Measurements from ENCODE around the gene SLC39A12. TPM values are rescaled to one million over a fixed set of nuclear protein-coding genes. Genes with fewer than 3 reads are reported as not detected.

The SLC39A12 gene
- total RNA-seq, 4 donors from 2014 or later: 0.54 TPM; not detected in 3

DNA sequence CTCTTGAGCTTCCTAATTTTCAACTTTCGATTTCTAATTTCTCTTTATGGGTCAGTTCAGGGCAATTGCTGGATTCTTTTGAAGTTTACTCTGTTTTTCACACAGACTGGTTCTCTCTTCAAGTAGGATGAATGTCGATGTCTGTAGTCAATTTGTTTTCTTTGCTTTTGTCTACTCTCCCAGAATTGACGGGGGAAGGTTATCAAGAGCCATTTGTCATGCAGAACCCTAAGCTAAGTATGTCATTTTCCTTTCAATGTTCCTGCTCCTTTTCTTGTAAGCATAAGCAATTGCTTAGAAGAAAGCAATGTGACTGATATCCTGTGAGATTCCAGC is 53.7 kb downstream of the SLC39A12 start:
- Histone ChIP-seq H3K4me1 (no peaks in the 10 kb centered on the region), H3K36me3 (no peaks in the 10 kb centered on the region), H3K27ac (no peak overlapping the region), H3K27me3 (no peaks in the 10 kb centered on the region), H3K9me3 (no peaks in the 10 kb centered on the region), H3K4me3 (no peak overlapping the region)
- no peak for DNase-seq
- TF ChIP-seq POLR2A (IDR thresholded peaks at IDR 0.05): no peak
- TF ChIP-seq, protein P1, sequence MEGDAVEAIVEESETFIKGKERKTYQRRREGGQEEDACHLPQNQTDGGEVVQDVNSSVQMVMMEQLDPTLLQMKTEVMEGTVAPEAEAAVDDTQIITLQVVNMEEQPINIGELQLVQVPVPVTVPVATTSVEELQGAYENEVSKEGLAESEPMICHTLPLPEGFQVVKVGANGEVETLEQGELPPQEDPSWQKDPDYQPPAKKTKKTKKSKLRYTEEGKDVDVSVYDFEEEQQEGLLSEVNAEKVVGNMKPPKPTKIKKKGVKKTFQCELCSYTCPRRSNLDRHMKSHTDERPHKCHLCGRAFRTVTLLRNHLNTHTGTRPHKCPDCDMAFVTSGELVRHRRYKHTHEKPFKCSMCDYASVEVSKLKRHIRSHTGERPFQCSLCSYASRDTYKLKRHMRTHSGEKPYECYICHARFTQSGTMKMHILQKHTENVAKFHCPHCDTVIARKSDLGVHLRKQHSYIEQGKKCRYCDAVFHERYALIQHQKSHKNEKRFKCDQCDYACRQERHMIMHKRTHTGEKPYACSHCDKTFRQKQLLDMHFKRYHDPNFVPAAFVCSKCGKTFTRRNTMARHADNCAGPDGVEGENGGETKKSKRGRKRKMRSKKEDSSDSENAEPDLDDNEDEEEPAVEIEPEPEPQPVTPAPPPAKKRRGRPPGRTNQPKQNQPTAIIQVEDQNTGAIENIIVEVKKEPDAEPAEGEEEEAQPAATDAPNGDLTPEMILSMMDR (IDR thresholded peaks at IDR 0.05): no peak

DNA sequence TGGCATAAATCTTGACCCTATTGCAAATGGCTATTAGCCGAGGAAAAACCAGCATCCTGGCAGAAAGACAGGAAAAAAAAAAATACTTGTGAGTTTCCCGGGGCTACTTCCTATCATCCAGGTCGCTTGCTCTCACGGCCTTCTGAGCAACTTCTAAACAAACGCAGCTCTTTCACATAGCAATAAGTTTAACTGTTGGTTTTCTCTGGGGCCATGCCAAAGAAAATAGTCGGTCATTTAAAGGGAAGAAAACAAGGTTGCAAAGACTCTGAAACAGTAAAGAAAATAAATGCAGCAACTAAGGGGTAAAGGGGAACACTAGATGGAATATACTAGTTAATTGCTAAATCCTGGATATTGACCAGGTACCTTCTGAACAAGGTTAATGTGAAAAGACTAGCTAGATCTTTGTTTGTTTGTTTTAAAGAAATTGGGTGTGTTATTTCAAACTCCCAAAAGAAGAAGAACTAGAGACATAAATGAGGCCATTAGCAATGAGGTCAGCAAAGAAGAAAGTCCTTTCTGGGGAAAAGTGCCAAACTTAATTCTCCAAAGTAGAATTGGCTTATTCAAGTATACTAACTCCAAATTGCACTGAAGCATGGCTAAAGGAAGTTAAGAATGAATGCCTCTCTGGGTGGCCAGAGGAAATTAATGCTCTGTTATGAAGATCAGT is 54.2 kb downstream of the SLC39A12 start:
- no peak overlapping the region for H3K27ac ChIP-seq
- H3K27me3 ChIP-seq: no peaks in the 10 kb centered on the region
- H3K4me3 ChIP-seq: no peak overlapping the region

DNA sequence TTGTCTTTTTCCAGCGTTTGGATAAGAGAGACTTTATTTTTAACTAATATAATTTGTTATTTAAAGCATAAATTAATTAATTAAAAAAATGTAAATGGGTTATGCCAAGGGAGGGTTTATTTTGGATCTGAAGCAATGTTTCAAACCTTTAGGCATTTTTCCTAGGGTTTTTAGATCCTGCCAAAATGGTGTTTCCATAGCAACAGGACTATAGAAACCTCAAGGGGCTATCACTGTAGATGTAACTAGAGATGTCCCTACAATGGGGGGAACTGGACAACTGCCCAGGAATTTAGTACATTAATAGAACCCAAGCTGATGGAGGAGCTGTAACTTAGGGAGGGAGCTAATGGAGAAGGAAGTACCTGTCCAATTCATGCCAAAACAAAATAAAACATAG is 57.3 kb downstream of the SLC39A12 start:
- Histone ChIP-seq H3K27ac (no peak overlapping the region), H3K27me3 (no peaks in the 10 kb centered on the region), H3K9me3 (no peaks in the 10 kb centered on the region), H3K4me1 (no peaks in the 10 kb centered on the region), H3K36me3 (no peaks in the 10 kb centered on the region), H3K4me3 (no peak overlapping the region)
- no peak for TF ChIP-seq POLR2A (IDR thresholded peaks at IDR 0.05)
- TF ChIP-seq, protein P1 (IDR thresholded peaks at IDR 0.05): no peak
- DNase-seq: no peak

More for the DNA sequence above, 54.2 kb downstream of the SLC39A12 start:
- Histone ChIP-seq H3K9me3 (no peaks in the 10 kb centered on the region), H3K4me1 (no peaks in the 10 kb centered on the region), H3K36me3 (no peaks in the 10 kb centered on the region)
- no peak for DNase-seq
- TF ChIP-seq, protein P1 (IDR thresholded peaks at IDR 0.05): no peak
- TF ChIP-seq POLR2A (IDR thresholded peaks at IDR 0.05): no peak

DNA sequence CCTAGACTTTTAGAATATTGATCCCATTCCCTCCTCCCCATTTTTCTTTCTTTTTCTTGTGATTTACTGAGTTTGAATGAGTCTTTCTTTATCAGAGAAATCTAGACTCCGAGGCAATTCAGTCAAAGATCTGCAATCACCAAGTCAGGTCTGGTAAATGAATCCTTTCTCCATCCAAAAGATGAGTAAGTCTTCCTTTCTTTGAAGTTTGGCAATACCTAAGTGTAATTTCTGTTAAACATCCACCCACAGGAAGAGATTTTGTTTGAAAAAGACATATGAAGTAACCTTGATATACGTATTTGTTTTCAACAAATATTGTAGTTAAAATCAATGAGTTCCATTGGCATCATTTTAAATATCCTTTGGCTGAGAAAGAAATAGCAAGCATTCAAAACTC is 58.3 kb downstream of the SLC39A12 start:
- Histone ChIP-seq H3K27ac (no peak overlapping the region), H3K4me3 (no peak overlapping the region), H3K27me3 (no peaks in the 10 kb centered on the region), H3K4me1 (no peaks in the 10 kb centered on the region), H3K36me3 (no peaks in the 10 kb centered on the region), H3K9me3 (no peaks in the 10 kb centered on the region)
- no peak for DNase-seq
- TF ChIP-seq, protein P1 (IDR thresholded peaks at IDR 0.05): no peak
- TF ChIP-seq POLR2A (IDR thresholded peaks at IDR 0.05): no peak

DNA sequence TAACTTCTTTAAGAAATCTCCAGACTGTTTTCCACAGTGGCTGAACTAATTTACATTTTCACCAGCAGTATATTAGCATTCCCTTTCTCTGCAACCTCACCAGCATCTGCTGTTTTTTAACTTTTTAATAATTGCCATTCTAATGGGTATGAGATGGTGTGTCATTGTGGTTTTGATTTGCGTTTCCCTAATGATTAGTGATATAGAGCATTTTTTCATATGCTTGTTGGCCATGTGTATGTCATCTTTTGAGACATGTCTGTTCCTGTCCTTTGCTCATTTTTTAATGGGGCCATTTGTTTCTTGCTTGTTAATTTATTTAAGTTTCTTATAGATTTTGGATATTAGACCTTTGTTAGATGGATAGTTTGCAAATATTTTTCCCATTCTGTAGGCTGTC is 68.8 kb downstream of the SLC39A12 start:
- H3K4me3 ChIP-seq: no peak overlapping the region
- no peaks in the 10 kb centered on the region for H3K27me3 ChIP-seq
- H3K9me3 ChIP-seq: no peaks in the 10 kb centered on the region
- DNase-seq: no peak
- no peaks in the 10 kb centered on the region for H3K4me1 ChIP-seq
- H3K27ac ChIP-seq: no peak overlapping the region
- no peaks in the 10 kb centered on the region for H3K36me3 ChIP-seq
- TF ChIP-seq, protein P1 (IDR thresholded peaks at IDR 0.05): no peak
- no peak for TF ChIP-seq POLR2A (IDR thresholded peaks at IDR 0.05)
